ENCODE measurements around the gene MS4A4E. TPM values are rescaled to one million over a fixed set of nuclear protein-coding genes. Genes with fewer than 3 reads are reported as not detected.
"Not testable (repeated sequence)": the region's sequence is repeated elsewhere in the genome, so short reads cannot be mapped to it uniquely, and the experiment has no call there.

Gene MS4A4E
- total RNA-seq, 1 donor from 2014 or later = not detected

- peaks cover 9% of the 10 kb centered on the region for H3K4me1 Mint-ChIP-seq
- peak overlapping the region; percentile 81 for H2AFZ ChIP-seq (replicated peaks)
Observed at GRCh38 chr11:60194511-60194910, 48.4 kb downstream of the MS4A4E start.

GRCh38 chr11:60193687-60194433, 49.1 kb downstream of the MS4A4E start:
- no peak overlapping the region for H3K9ac ChIP-seq
- H3K27ac Mint-ChIP-seq = no peak overlapping the region
- no peaks in the 10 kb centered on the region for H4K20me1 ChIP-seq (ENCODE audit: low read depth)
- H3K9me3 ChIP-seq (ENCODE audit: low read depth) = no peaks in the 10 kb centered on the region
- no peaks in the 10 kb centered on the region for H3K79me2 ChIP-seq (ENCODE audit: low read depth)
- peak; percentile 72 for DNase-seq (ENCODE audit: low spot score)
- H3K9me3 Mint-ChIP-seq = peaks cover 15% of the 10 kb centered on the region
- H3F3A ChIP-seq (ENCODE audit: low read depth) = no peaks in the 10 kb centered on the region
- H3K4me2 ChIP-seq = no peak overlapping the region
- no peaks in the 10 kb centered on the region for H3K36me3 Mint-ChIP-seq
- H3K4me1 ChIP-seq = peaks cover 12% of the 10 kb centered on the region
- TF ChIP-seq EZH2phosphoT487 (IDR thresholded peaks at IDR 0.05) (no peak), CTCF (IDR thresholded peaks at IDR 0.05) (peak; percentile 70)
- H3K27ac ChIP-seq = no peak overlapping the region
- no peaks in the 10 kb centered on the region for H3K36me3 ChIP-seq
- no peak overlapping the region for H3K4me3 Mint-ChIP-seq
- peaks cover 9% of the 10 kb centered on the region for H3K4me1 Mint-ChIP-seq
- no peak overlapping the region for H3K4me3 ChIP-seq
- no peaks in the 10 kb centered on the region for H3K27me3 Mint-ChIP-seq (ENCODE audit: insufficient read depth, low read depth)
- H3K27me3 ChIP-seq = no peaks in the 10 kb centered on the region
- H2AFZ ChIP-seq (replicated peaks) = peak overlapping the region; percentile 81

More at GRCh38 chr11:60194511-60194910, 48.4 kb downstream of the MS4A4E start:
- Histone ChIP-seq H3K4me2 (no peak overlapping the region), H3K9me3 (ENCODE audit: low read depth) (no peaks in the 10 kb centered on the region), H3F3A (ENCODE audit: low read depth) (no peaks in the 10 kb centered on the region), H3K27me3 (no peaks in the 10 kb centered on the region), H3K27ac (no peak overlapping the region), H3K4me1 (peaks cover 12% of the 10 kb centered on the region), H3K36me3 (no peaks in the 10 kb centered on the region), H3K79me2 (ENCODE audit: low read depth) (no peaks in the 10 kb centered on the region), H3K9ac (no peak overlapping the region), H4K20me1 (ENCODE audit: low read depth) (no peaks in the 10 kb centered on the region), H3K4me3 (no peak overlapping the region)
- no peaks in the 10 kb centered on the region for H3K27me3 Mint-ChIP-seq (ENCODE audit: insufficient read depth, low read depth)
- H3K27ac Mint-ChIP-seq = no peak overlapping the region
- TF ChIP-seq CTCF (IDR thresholded peaks at IDR 0.05) = no peak
- TF ChIP-seq EZH2phosphoT487 (IDR thresholded peaks at IDR 0.05) = no peak
- no peak for TF ChIP-seq EZH2 (IDR thresholded peaks at IDR 0.05)
- H3K4me3 Mint-ChIP-seq = no peak overlapping the region
- peaks cover 15% of the 10 kb centered on the region for H3K9me3 Mint-ChIP-seq
- no peak for DNase-seq (ENCODE audit: low spot score)
- no peaks in the 10 kb centered on the region for H3K36me3 Mint-ChIP-seq

- H3K4me3 ChIP-seq; H3K27me3 ChIP-seq; H3K4me3 Mint-ChIP-seq; H3K36me3 ChIP-seq; H3K9ac ChIP-seq; H3K79me2 ChIP-seq (ENCODE audit: low read depth); H3K27ac ChIP-seq; H3K4me1 Mint-ChIP-seq; H2AFZ ChIP-seq (replicated peaks); H3K9me3 ChIP-seq (ENCODE audit: low read depth); H4K20me1 ChIP-seq (ENCODE audit: low read depth); H3K36me3 Mint-ChIP-seq; H3K4me2 ChIP-seq; H3K27me3 Mint-ChIP-seq (ENCODE audit: insufficient read depth, low read depth); H3K27ac Mint-ChIP-seq; DNase-seq (ENCODE audit: low spot score); H3F3A ChIP-seq (ENCODE audit: low read depth): not testable (repeated sequence)
- peaks cover 12% of the 10 kb centered on the region for H3K9me3 Mint-ChIP-seq
- H3K4me1 ChIP-seq = peaks cover 12% of the 10 kb centered on the region
Observed at GRCh38 chr11:60192564-60192963, 50.4 kb downstream of the MS4A4E start.

GRCh38 chr11:60188481-60188880, 54.5 kb downstream of the MS4A4E start:
- not testable (repeated sequence) for H3K36me3 Mint-ChIP-seq

GRCh38 chr11:60186128-60186527, 56.8 kb downstream of the MS4A4E start:
- Histone ChIP-seq H3F3A (ENCODE audit: low read depth) (peaks cover 13% of the 10 kb centered on the region), H3K4me1 (peaks cover 17% of the 10 kb centered on the region)
- H3K79me2 ChIP-seq (ENCODE audit: low read depth); H3K36me3 Mint-ChIP-seq; H3K27ac ChIP-seq; H4K20me1 ChIP-seq (ENCODE audit: low read depth); DNase-seq (ENCODE audit: low spot score); H2AFZ ChIP-seq (replicated peaks); H3K27me3 Mint-ChIP-seq (ENCODE audit: insufficient read depth, low read depth); H3K9ac ChIP-seq; H3K27me3 ChIP-seq; H3K36me3 ChIP-seq; H3K9me3 ChIP-seq (ENCODE audit: low read depth); H3K4me2 ChIP-seq; H3K4me3 ChIP-seq; H3K4me3 Mint-ChIP-seq; H3K27ac Mint-ChIP-seq: not testable (repeated sequence)
- Mint-ChIP-seq H3K9me3 (peaks cover 11% of the 10 kb centered on the region), H3K4me1 (peaks cover 13% of the 10 kb centered on the region)

More at GRCh38 chr11:60188481-60188880, 54.5 kb downstream of the MS4A4E start:
- not testable (repeated sequence) for H3K27me3 ChIP-seq; H3K4me2 ChIP-seq; H3K36me3 ChIP-seq; H3K27ac ChIP-seq; H3K27me3 Mint-ChIP-seq (ENCODE audit: insufficient read depth, low read depth); H2AFZ ChIP-seq (replicated peaks); H3K9ac ChIP-seq; H3K4me3 Mint-ChIP-seq; H3K79me2 ChIP-seq (ENCODE audit: low read depth); H3K27ac Mint-ChIP-seq; H3K4me3 ChIP-seq; H4K20me1 ChIP-seq (ENCODE audit: low read depth); DNase-seq (ENCODE audit: low spot score); H3K9me3 ChIP-seq (ENCODE audit: low read depth)
- H3F3A ChIP-seq (ENCODE audit: low read depth) = peaks cover 13% of the 10 kb centered on the region
- H3K4me1 Mint-ChIP-seq = peaks cover 12% of the 10 kb centered on the region
- peaks cover 20% of the 10 kb centered on the region for H3K9me3 Mint-ChIP-seq
- peaks cover 15% of the 10 kb centered on the region for H3K4me1 ChIP-seq

- H3K4me3 ChIP-seq; H3K9me3 ChIP-seq (ENCODE audit: low read depth); H3K9ac ChIP-seq; H3K36me3 ChIP-seq; H3K27me3 ChIP-seq; H3K79me2 ChIP-seq (ENCODE audit: low read depth); H3K27me3 Mint-ChIP-seq (ENCODE audit: insufficient read depth, low read depth); H3K27ac ChIP-seq; H3K27ac Mint-ChIP-seq; H2AFZ ChIP-seq (replicated peaks); H3K4me3 Mint-ChIP-seq; H3K36me3 Mint-ChIP-seq; H4K20me1 ChIP-seq (ENCODE audit: low read depth); DNase-seq (ENCODE audit: low spot score); H3K4me2 ChIP-seq: not testable (repeated sequence)
- Histone ChIP-seq H3F3A (ENCODE audit: low read depth) (peaks cover 13% of the 10 kb centered on the region), H3K4me1 (peaks cover 17% of the 10 kb centered on the region)
- Mint-ChIP-seq H3K4me1 (peaks cover 13% of the 10 kb centered on the region), H3K9me3 (peaks cover 11% of the 10 kb centered on the region)
Observed at GRCh38 chr11:60185512-60185827, 57.5 kb downstream of the MS4A4E start.
